Measurements from ENCODE around the gene TNFSF4. TPM values are rescaled to one million over a fixed set of nuclear protein-coding genes. Genes with fewer than 3 reads are reported as not detected.

TNFSF4 gene
- total RNA-seq, 1 donor from 2014 or later: 0.35 TPM

DNA sequence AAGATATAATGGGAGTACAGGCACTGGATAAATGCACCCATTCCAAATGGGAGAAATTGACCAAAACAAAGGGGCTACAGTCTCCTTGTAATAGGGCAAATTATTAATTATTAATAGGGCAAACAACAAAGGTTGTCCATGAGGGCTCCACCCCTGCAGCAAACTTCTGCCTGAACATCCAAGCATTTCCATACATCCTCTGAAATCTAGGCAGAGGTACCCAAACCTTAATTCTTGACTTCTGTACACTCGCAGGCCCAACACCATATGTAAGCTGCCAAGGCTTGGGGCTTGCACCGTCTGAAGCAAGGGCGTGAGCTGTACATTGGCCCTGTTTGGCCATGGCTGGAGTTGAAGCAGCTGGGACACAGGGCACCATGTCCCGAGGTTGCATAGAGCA, 33.7 kb downstream of the TNFSF4 start:
- peaks cover 6% of the 10 kb centered on the region for H3K4me1 Mint-ChIP-seq (ENCODE audit: unreplicated experiment)
- H3K9me3 Mint-ChIP-seq (ENCODE audit: unreplicated experiment): peaks cover 47% of the 10 kb centered on the region

DNA sequence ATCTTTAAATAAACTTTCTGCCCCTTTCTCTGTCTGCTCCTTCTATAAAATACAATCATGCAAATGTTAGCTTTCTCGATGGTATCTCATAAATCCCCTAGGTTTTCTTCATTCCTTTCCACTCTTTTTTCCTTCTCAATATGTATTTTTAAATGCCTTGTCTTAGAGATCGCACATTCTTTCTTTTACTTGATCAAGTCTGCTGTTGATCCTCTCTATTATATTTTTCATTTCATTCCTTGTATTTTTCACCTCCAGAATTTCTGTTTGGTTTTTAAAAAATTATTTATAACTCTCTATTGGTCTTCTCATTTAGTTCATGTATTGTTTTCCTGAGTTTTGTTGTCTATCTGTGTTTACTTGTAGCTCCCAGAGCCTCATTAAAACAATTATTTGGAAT, 36.0 kb downstream of the TNFSF4 start:
- DNase-seq (ENCODE audit: extremely low spot score, unreplicated experiment): no peak
- H3K9me3 Mint-ChIP-seq (ENCODE audit: unreplicated experiment): peaks cover 44% of the 10 kb centered on the region
- peaks cover 7% of the 10 kb centered on the region for H3K36me3 Mint-ChIP-seq (ENCODE audit: unreplicated experiment)
- H3K27ac Mint-ChIP-seq (ENCODE audit: unreplicated experiment): no peak overlapping the region
- no peaks in the 10 kb centered on the region for H3K27me3 Mint-ChIP-seq (ENCODE audit: unreplicated experiment)
- no peak overlapping the region for H3K4me3 Mint-ChIP-seq (ENCODE audit: unreplicated experiment)
- TF ChIP-seq, protein P1, sequence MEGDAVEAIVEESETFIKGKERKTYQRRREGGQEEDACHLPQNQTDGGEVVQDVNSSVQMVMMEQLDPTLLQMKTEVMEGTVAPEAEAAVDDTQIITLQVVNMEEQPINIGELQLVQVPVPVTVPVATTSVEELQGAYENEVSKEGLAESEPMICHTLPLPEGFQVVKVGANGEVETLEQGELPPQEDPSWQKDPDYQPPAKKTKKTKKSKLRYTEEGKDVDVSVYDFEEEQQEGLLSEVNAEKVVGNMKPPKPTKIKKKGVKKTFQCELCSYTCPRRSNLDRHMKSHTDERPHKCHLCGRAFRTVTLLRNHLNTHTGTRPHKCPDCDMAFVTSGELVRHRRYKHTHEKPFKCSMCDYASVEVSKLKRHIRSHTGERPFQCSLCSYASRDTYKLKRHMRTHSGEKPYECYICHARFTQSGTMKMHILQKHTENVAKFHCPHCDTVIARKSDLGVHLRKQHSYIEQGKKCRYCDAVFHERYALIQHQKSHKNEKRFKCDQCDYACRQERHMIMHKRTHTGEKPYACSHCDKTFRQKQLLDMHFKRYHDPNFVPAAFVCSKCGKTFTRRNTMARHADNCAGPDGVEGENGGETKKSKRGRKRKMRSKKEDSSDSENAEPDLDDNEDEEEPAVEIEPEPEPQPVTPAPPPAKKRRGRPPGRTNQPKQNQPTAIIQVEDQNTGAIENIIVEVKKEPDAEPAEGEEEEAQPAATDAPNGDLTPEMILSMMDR (IDR thresholded peaks at IDR 0.05): no peak
- H3K4me1 Mint-ChIP-seq (ENCODE audit: unreplicated experiment): peaks cover 6% of the 10 kb centered on the region

More for the DNA sequence above, 33.7 kb downstream of the TNFSF4 start:
- Mint-ChIP-seq H3K4me3 (ENCODE audit: unreplicated experiment) (no peak overlapping the region), H3K36me3 (ENCODE audit: unreplicated experiment) (peaks cover 7% of the 10 kb centered on the region), H3K27me3 (ENCODE audit: unreplicated experiment) (no peaks in the 10 kb centered on the region), H3K27ac (ENCODE audit: unreplicated experiment) (no peak overlapping the region)
- TF ChIP-seq, protein P1 (IDR thresholded peaks at IDR 0.05): no peak
- DNase-seq (ENCODE audit: extremely low spot score, unreplicated experiment): no peak

DNA sequence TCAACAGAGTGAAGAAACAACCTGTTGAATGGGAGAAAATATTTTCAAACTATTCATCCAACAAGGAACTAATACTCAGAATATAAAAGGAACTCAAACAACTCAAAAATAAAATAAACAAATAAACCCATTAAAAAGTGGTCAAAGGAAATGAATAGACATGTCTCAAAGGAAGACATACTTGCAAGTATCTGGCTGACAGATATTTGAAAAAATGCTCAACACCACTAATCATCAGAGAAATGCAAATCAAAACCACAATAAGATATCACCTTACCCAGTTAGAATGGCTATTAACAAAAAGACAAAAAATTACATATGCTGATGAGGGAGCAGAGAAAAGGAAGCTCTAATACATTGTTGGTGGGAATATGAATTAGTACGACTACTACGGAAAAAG, 38.2 kb downstream of the TNFSF4 start:
- TF ChIP-seq, protein P1 (IDR thresholded peaks at IDR 0.05): no peak
- no peak overlapping the region for H3K27ac Mint-ChIP-seq (ENCODE audit: unreplicated experiment)
- peaks cover 40% of the 10 kb centered on the region for H3K9me3 Mint-ChIP-seq (ENCODE audit: unreplicated experiment)
- no peaks in the 10 kb centered on the region for H3K27me3 Mint-ChIP-seq (ENCODE audit: unreplicated experiment)
- no peak for DNase-seq (ENCODE audit: extremely low spot score, unreplicated experiment)
- peaks cover 5% of the 10 kb centered on the region for H3K36me3 Mint-ChIP-seq (ENCODE audit: unreplicated experiment)
- no peak overlapping the region for H3K4me3 Mint-ChIP-seq (ENCODE audit: unreplicated experiment)
- H3K4me1 Mint-ChIP-seq (ENCODE audit: unreplicated experiment): no peaks in the 10 kb centered on the region

DNA sequence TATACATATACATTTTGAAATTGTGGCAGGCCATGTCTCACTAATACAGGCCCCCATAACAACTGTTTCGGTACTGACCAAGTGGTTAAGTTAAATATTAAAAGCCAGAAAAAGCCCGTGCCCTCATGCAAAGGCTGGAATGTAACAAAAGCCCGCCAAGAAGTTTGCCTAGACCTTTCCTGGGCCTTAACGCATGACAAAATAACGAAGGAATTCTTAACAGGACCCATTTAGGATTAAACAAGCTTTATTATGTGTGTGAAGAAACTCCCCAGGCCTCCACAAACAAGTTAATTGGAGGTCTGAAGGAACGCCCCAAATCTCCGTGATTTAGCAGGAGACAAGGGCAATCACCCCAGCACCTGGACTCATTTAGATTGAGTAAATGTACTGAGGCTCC, 42.4 kb downstream of the TNFSF4 start:
- Mint-ChIP-seq H3K27ac (ENCODE audit: unreplicated experiment) (no peak overlapping the region), H3K4me1 (ENCODE audit: unreplicated experiment) (peaks cover 10% of the 10 kb centered on the region), H3K36me3 (ENCODE audit: unreplicated experiment) (no peaks in the 10 kb centered on the region), H3K4me3 (ENCODE audit: unreplicated experiment) (no peak overlapping the region), H3K9me3 (ENCODE audit: unreplicated experiment) (peaks cover 23% of the 10 kb centered on the region), H3K27me3 (ENCODE audit: unreplicated experiment) (no peaks in the 10 kb centered on the region)
- TF ChIP-seq, protein P1 (IDR thresholded peaks at IDR 0.05): no peak
- no peak for DNase-seq (ENCODE audit: extremely low spot score, unreplicated experiment)

- H3K4me1 Mint-ChIP-seq (ENCODE audit: unreplicated experiment): peaks cover 10% of the 10 kb centered on the region
- no peaks in the 10 kb centered on the region for H3K36me3 Mint-ChIP-seq (ENCODE audit: unreplicated experiment)
- no peak for DNase-seq (ENCODE audit: extremely low spot score, unreplicated experiment)
- TF ChIP-seq, protein P1 (IDR thresholded peaks at IDR 0.05): no peak
- no peak overlapping the region for H3K27ac Mint-ChIP-seq (ENCODE audit: unreplicated experiment)
- H3K27me3 Mint-ChIP-seq (ENCODE audit: unreplicated experiment): no peaks in the 10 kb centered on the region
- peaks cover 20% of the 10 kb centered on the region for H3K9me3 Mint-ChIP-seq (ENCODE audit: unreplicated experiment)
- no peak overlapping the region for H3K4me3 Mint-ChIP-seq (ENCODE audit: unreplicated experiment)
Measured at GRCh38 chr1:173164178-173164577, 43.0 kb downstream of the TNFSF4 start.
